Measurements from ENCODE around the gene IAPP. TPM values are rescaled to one million over a fixed set of nuclear protein-coding genes. Genes with fewer than 3 reads are reported as not detected.

IAPP gene
- total and polyA plus RNA-seq, 7 donors, result 0.07 TPM; not detected in 6

DNA sequence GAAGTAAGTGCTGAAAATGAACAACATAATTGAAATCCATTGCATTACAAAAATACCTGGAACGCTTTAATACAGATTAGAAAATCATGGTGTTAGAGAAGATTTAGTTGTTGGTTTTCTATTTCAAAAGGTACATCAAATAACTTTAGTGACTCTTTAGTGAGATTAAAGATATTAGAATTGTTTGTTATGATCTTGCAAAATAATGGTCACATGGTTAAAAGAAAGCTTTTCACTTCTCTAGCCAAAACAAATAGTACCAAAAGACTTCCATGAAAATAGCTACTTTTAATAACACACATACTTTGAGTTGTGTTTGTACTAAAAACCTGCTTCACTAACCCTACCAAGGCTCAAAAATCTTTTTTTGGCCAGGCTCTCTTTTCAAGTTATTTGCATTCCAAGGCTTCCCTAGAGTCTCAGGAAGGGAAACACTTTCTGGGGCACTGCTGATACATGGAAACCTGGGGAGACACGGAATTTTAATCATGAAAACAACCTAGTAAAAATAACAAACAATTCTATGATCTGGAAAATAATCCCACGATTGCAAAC is 37.9 kb upstream of the IAPP start, which contains the start of gene SLCO1A2:
SLCO1A2 (minus strand) TSS at position 147 of the 555 bp plus-strand sequence. CDS start 270 bp downstream, outside the sequence.
- 63 to 72% (median 67%) methylated on average over 3 of the region's 3 CpGs for WGBS, 3 donors
- H3K9me3 ChIP-seq, result no peaks in the 10 kb centered on the region
- no peaks in the 10 kb centered on the region for H3K4me1 ChIP-seq
- no peaks in the 10 kb centered on the region for H3K27me3 ChIP-seq (ENCODE audit: insufficient read depth in 3 of 3, low read length in 2 of 3)
- intact Hi-C loops (cut with DNase I), result no loop called here
- H3K4me3 ChIP-seq, result no peak within 1 kb of the TSS
- ATAC-seq (no peak), DNase-seq (no peak)
- no peak within 1 kb of the TSS for H3K27ac ChIP-seq
- H3K36me3 ChIP-seq (ENCODE audit: insufficient read depth in 1 of 2, low read depth in 1 of 2), result no peaks in the 10 kb centered on the region
- TF ChIP-seq, protein P1, sequence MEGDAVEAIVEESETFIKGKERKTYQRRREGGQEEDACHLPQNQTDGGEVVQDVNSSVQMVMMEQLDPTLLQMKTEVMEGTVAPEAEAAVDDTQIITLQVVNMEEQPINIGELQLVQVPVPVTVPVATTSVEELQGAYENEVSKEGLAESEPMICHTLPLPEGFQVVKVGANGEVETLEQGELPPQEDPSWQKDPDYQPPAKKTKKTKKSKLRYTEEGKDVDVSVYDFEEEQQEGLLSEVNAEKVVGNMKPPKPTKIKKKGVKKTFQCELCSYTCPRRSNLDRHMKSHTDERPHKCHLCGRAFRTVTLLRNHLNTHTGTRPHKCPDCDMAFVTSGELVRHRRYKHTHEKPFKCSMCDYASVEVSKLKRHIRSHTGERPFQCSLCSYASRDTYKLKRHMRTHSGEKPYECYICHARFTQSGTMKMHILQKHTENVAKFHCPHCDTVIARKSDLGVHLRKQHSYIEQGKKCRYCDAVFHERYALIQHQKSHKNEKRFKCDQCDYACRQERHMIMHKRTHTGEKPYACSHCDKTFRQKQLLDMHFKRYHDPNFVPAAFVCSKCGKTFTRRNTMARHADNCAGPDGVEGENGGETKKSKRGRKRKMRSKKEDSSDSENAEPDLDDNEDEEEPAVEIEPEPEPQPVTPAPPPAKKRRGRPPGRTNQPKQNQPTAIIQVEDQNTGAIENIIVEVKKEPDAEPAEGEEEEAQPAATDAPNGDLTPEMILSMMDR (IDR thresholded peaks at IDR 0.05), result no peak

GRCh38 chr12:21336656-21337055 is 36.0 kb upstream of the IAPP start:
- intact Hi-C loops (cut with DNase I), result no loop called here
- TF ChIP-seq, protein P1 (IDR thresholded peaks at IDR 0.05), result no peak
- DNase-seq, result no peak
- H3K36me3 ChIP-seq (ENCODE audit: insufficient read depth in 1 of 2, low read depth in 1 of 2), result no peaks in the 10 kb centered on the region
- H3K4me1 ChIP-seq, result no peaks in the 10 kb centered on the region
- H3K27ac ChIP-seq, result no peak overlapping the region
- WGBS, 3 donors, result 17 to 28% (median 21%) methylated on average over 5 of the region's 5 CpGs
- ATAC-seq, result no peak
- H3K4me3 ChIP-seq, result no peak overlapping the region
- no peaks in the 10 kb centered on the region for H3K27me3 ChIP-seq (ENCODE audit: insufficient read depth in 3 of 3, low read length in 2 of 3)
- H3K9me3 ChIP-seq, result no peaks in the 10 kb centered on the region

GRCh38 chr12:21337453-21337852 is 35.2 kb upstream of the IAPP start:
- no peaks in the 10 kb centered on the region for H3K9me3 ChIP-seq
- no peak for ATAC-seq
- intact Hi-C loops (cut with DNase I), result no loop called here
- TF ChIP-seq, protein P1 (IDR thresholded peaks at IDR 0.05), result no peak
- H3K4me3 ChIP-seq, result no peak overlapping the region
- no peaks in the 10 kb centered on the region for H3K4me1 ChIP-seq
- no peak overlapping the region for H3K27ac ChIP-seq
- DNase-seq, result no peak
- H3K27me3 ChIP-seq (ENCODE audit: insufficient read depth in 3 of 3, low read length in 2 of 3), result no peaks in the 10 kb centered on the region
- no peaks in the 10 kb centered on the region for H3K36me3 ChIP-seq (ENCODE audit: insufficient read depth in 1 of 2, low read depth in 1 of 2)

- no peaks in the 10 kb centered on the region for H3K4me1 ChIP-seq
- no peaks in the 10 kb centered on the region for H3K27me3 ChIP-seq (ENCODE audit: insufficient read depth in 3 of 3, low read length in 2 of 3)
- no peak overlapping the region for H3K27ac ChIP-seq
- intact Hi-C loops (cut with DNase I), result no loop called here
- ATAC-seq, result no peak
- WGBS, 3 donors, result 73 to 76% (median 76%) methylated on average over 6 of the region's 6 CpGs
- H3K36me3 ChIP-seq (ENCODE audit: insufficient read depth in 1 of 2, low read depth in 1 of 2), result no peaks in the 10 kb centered on the region
- no peak for DNase-seq
- no peak overlapping the region for H3K4me3 ChIP-seq
- no peaks in the 10 kb centered on the region for H3K9me3 ChIP-seq
- TF ChIP-seq, protein P1 (IDR thresholded peaks at IDR 0.05), result no peak
Observed at GRCh38 chr12:21337959-21338744, 34.5 kb upstream of the IAPP start.
